Right renal cortex interstitium (tissue), 3 donors: ENCODE data around the gene GNAS. TPM values are rescaled to one million over a fixed set of nuclear protein-coding genes. Genes with fewer than 3 reads are reported as not detected.
A peak's percentile ranks its signal among the peaks of the same experiment; 100 is the strongest.

Experiments used
- DNase-seq, 3 donors: peaks; one replicate each; pipeline ENCODE4 v3.0.0-alpha.2; 2013; ENCODE audit warnings: low read depth in 3 of 3, low spot score in 2 of 3
- polyA plus RNA-seq, 3 donors: library from polyadenylated mRNA; unstranded; fragments of 120-200 nt; gene quantifications; one replicate each; pipeline ENCODE4 v1.2.1, GENCODE V29; 2013; ENCODE audit not compliant: insufficient read length in 3 of 3

GNAS gene
- polyA plus RNA-seq, 3 donors: 2,040 to 2,096 (median 2,069) TPM

DNA sequence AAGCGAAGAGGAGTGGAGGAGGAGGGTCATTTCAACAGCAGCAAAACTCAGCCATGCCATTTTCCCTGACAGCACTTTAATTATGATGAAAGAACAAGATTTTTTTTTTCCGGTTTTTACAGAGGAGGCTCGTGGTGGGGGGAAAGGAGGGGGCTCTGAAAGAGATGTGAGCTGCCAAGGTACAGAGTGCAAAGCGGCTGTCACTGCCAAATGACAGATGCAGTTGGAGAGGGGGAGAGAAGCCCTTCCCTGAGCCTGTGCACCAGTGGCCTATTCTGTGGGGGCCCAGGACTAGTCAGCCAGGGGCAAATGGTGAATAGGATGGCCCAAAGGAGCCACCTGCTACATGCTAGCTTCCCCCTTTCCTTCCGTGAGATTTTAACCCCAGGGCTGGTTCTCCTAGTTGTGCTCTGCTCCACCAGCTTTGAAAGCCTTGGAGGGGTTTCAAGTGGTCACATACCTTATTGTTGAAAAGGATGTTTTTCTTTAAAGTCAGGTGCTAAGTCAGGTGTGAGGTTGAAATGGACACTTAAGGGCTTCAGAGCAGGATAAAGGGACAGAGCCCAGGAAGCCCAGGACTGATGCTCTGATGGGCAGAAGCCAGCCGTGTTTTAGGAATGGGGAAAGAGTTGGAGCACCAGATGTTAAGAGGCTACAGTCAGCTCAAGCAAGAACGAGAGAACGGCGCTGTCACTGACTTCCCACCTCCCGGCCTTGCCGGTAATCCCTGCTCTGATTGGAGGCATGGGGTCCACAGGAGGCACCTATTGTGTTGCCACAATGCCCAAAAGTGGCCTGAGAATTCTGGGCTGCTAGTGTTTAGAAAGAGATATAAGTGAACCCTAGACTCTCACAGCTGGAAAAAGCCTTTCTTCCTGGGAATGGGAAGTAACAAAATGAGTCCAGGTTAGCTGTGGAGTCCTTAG, 24.8 kb downstream of the GNAS start:
- no peak for DNase-seq

DNA sequence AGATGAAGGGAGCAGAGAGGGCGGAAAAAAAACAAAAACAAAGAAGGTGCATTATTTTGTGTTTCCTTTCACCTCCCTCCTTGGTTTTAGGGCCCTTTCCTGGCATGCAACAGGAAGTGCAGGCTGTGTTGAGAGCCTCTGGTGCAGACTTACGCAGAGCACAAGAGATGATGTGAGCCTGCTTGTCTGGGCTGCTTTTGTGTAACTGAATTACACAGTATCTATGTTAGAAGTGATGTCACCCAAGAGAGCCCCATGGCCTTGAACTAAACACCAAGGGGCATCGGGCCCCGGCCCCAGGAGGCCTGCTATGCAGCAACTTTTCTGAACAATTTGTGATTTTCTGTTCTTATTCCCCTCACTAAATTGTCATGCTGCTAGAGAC, 25.5 kb downstream of the GNAS start:
- no peak for DNase-seq

DNA sequence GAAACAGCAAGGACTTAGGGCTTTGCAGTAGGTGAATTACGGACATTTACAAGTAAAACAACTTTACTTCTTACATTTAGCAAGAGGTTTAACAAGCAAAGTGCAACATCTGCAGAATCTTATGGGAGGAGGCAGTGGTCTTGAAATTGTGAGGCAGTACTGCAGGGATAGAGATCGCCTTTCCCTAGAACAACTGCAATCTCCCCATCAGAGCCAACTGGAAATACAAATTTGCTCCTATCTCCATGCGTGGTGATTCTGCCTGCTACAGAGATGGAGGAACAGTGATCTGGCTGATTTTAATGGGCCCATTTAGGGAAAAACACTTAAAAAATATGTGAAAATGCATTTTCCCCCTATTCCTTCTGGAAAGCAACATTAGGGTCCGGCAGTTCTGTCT, 25.9 kb downstream of the GNAS start:
- no peak for DNase-seq

DNA sequence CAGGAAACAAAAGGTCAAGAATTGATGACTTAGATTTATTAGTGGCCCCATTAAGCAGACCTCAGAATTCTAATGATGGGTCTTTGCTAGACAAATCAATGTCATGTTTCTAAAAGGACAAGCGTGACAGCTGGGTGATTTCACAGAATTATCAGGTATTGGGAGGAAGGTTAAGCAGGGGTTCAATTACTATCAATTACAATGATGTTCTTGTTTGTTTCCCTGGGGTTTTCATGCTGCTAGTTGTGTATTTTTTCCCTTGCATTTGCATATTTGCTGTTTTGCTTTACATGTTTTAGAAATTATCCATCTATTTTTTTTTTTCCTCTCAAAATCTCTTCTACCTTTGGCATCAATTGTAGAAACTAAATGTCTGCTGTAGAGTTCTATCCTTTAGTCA, 27.9 kb downstream of the GNAS start:
- DNase-seq: no peak

DNA sequence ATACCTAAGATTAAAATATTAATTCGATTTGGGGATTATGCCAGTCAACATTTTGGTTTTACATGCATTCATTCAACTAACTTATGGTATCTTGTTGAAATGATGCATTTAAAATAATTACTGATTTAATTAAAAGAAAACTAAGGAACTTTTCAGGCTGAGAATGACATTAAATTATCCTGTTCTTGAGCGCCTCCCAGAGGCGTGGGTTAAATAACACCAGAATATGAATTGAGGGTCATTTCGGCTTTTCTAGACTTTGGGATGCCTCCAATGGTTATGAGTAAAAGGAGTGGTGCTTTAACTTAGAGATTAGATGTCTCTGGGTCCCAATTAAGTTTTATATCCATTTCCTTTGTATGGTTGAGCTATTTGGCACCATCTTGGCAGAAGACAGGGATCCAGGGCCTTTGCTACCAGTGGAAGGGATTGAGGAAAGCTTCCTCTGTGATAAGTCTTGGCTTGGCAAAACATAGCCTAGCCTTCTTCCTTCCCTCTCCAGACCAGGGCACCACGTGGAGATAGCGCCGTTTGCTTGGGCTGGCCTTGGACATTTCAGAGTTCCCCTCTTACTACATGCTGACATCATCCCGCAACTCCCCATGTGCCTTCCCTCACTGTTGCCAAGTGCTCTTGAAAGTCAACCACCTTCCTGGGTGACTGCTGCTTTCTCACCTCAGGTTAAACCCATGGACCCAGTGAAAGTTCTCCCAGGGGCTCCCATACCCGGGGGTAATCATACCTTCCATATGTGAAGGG, 28.7 kb downstream of the GNAS start:
- no peak for DNase-seq

DNA sequence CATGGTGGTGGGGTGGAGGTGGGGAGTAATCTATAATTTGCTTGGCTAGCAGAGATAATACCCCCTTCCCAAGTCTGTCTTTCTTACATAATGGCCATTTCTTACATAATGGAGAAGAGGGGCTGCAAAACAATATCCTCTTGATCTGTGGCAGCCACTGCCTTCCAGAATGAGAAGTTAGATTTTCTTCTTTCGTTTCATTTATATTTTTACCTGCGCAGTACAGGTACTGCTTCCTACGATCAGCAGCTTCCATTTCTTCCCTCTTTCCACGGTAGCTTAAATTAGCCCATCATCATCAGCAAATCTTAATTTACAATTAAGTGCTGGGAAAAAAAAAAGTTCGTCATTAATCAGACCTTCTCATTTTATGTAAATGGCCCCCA, 30.2 kb downstream of the GNAS start:
- DNase-seq: no peak

DNA sequence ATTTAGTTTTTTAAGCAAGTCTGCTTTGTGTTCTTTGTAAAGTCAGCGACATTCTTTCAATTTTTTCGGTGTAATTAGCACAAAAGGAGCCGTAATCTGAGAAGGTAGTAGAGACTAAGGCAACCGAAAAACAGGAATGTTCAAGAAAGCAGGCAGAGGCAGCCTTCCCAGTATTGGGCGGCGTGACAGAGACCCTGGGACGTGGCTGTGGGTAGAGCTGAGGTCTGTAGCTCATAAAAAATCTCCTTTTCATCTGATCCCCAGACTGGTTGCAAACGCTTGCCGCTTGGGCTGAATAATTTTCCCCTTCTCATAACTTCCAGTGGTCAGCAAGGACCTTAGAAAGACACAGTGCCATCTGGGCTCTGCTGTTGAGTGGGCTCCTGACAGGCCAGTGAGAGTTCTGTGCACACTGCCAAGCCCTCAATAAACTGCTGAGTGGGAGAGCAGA, 30.8 kb downstream of the GNAS start:
- no peak for DNase-seq

DNA sequence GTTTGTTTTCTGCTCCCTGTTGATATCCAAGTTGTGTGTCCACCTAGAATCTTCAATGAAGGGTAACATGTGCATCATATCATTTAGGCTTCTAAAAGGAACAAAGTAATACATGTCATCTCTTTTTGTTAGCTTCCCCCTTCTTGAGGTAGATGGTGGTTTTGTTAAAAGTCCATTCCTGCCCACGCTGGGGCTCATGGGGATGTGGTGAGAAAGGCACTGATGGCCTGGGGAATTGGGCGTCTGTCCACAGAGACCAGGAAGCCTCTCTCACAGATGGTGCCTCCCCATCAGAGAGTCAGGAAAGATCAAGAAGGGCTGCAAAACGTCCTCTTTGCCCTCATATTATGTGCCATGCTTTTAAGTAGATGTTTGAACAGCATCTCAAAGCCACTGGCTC, 32.5 kb downstream of the GNAS start:
- DNase-seq: no peak

DNA sequence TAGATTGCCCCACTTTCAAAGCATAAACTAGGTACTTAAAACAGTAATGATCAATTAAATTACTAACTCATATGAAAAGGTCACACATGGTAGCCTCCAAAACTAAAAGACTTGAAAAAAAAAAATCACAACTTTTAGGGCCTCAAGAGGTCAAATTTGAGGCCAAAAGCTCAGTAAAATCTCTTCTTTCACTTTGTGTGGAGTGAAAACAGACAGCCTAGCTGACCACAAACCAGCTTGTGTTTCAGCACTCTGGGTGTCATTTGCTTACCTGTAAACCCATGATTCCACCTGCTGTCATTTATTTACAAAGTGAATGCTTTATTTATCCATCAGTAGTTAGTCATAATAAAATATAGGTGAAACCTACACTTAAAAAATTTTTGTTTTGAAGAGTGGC, 34.0 kb downstream of the GNAS start:
- no peak for DNase-seq

DNA sequence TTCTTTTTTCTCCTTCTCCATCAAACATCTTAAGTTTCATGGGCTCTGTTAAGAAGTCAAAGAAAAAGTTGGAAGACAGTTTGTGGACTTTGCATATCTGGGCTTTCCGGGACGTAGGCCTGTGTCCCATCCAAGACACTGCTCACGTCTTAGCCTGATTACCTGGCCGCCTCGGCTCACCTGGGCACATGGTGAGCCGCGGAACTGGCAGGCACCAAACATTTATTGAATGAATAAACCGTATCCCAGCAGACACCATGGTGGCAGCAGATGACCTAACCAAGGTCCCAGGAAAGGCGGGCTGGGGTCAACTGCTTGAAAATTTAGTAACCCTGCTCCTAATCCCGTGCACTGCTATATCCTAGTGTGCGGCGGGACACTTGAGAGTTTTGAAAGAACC, 35.6 kb downstream of the GNAS start:
- no peak for DNase-seq

DNA sequence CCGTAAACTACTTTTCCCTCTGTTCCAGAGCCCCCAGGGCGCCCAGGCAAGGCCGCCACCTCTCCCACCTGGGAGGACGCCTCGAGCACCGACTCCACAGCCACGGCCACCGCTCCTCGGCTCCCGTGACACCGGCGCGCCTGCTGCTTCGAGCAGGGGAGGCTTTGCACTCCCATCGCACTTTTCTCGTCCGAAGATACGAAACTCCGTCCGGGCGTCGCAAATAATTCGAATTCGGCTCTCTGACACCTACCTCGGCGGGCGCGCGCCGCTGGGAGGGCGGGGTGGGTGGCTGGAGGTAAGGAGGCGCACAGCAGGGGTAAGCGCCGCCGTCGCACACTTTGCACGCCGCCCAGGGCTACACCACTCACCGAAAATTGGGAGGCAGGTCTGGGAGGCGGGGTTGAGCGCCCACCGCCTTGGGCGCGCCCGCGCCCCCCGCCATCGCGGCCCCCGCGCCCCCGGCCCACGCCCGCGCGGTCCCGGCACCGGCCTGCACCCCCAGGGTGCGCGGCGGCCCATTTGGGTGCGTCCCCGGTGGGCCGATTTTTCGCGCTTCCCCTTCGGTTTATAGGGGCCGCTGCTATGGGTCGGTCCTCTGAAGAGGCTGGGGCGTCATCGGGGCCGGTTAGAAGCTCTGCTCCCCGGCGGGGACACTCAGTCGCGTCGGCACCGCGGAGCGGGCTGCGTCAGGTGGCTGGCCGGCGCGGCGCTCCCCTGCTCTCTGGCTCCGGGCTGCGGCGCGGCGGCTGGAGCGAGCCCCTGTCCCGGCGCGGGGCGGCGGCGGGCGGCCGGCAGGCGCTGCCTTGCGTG, 36.2 kb downstream of the GNAS start:
- peak in 1 of 3 donors; percentile 53 for DNase-seq

DNA sequence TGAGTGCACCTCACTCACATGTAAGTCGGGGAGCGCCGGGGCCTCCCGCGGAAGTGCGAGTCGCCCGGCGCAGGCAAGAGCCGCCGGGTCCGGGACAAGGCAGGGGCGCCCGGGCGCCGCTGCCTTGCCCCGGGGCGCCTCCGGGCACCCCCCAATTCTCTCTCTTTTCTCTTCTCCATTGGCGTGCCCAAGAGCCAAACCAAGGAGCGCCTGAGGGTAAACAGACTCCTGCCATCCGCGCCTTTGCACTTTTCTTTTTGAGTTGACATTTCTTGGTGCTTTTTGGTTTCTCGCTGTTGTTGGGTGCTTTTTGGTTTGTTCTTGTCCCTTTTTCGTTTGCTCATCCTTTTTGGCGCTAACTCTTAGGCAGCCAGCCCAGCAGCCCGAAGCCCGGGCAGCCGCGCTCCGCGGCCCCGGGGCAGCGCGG, 36.8 kb downstream of the GNAS start:
- DNase-seq: no peak

DNA sequence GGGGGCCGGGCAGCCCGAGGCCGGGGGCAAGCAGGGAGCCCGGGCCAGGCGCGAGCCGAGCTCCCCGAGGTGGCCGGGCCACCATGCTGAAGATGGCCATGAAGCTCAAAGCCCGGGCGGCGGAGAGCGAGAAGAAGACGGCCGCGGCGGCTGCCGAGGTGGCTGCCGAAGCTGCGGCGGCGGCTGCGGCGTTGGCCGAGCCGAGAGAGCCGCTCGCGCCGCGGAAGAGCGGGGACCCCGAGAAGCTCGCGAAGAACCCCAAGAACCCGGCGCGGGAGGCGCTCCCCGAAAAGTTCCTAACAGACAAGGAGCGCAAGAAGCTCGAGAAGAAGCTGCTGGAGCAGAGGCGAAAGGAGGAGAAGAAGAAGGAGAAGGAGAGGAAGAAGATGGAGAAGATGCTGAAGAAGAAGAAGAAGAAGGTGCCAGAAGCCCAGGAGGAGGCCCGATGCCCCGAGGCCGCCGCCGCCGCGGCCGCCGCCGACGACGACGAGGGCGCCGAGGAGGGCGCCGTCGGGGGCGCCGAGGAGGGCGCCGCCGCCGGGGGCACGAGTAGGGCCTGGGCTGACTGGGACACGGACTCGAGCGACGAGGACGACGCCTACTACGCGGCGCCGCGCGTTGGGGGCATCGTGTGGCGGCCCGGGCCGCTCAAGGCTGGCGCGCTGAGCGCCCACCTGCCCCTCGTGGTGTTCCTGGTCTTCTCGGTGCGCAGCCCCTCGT, 37.4 kb downstream of the GNAS start:
- DNase-seq: no peak

DNA sequence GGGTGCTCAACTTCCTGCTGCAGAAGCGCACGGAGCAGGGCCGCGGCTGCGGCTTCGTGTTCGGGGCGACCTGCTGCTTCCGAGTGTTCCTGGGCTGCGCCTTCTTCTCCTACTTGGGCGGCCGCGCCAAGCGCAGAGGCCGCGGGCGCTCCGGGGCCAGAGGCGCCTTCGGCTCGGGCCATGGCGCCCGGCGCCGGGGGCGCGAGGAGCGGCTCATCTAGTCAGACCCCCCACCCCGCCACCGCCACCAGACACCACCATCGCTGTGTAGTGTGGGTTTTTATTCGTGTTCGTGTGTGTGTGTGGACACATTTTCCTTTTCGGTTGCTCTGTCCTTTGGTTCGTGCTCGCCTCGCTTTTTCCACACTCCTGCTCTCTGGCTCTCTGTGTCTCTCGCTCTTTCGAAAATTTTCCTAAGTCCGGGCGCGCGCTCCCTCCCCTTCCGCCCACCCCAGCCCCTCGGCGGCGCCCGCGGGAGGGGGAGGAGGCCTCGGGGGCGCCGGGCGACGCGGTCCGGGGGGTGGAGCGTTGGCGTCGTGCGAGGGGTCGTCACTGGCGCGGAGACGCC, 38.1 kb downstream of the GNAS start:
- DNase-seq: peak; percentile 81 to 84 (median 84)

DNA sequence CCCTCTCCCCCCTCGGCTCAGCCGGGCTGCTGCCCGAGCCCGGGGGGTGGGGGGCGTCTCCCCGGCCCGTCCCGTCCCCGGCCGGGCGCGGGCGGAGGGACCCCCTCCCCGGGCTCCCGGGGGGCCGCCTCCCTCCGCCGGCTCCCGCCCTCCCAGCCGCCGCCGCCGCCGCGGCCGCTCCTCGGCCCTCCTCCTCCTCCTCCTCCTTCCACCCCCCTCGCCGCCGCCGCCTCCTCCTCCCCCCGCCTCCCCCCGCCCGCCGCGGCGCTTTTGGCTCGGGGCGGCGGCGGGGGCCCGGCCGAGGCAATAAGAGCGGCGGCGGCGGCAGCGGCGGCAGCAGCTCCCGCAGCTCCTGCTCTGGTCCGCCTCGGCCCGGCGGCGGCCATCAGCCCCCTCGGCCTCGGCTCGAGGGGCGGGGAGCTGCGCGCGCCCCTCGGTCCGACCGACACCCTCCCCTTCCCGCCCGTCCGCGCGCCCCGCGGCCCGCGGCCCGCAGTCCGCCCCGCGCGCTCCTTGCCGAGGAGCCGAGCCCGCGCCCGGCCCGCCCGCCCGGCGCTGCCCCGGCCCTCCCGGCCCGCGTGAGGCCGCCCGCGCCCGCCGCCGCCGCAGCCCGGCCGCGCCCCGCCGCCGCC, 38.7 kb downstream of the GNAS start:
- no peak for DNase-seq

DNA sequence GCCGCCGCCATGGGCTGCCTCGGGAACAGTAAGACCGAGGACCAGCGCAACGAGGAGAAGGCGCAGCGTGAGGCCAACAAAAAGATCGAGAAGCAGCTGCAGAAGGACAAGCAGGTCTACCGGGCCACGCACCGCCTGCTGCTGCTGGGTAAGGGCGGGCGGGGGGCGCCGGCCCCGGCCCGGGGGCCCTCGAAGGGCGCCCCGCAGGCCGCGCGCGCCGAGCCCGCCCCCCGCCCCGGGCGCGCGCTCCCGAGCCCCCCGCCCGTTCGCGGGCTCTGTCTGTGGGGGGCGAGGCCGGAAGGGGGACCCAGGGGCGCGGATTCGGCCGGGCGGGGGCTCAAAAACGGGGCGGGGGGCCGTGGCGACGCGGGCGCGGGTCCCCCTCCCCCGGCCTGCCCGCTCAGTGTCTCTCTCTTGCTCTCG, 39.2 kb downstream of the GNAS start:
- no peak for DNase-seq

DNA sequence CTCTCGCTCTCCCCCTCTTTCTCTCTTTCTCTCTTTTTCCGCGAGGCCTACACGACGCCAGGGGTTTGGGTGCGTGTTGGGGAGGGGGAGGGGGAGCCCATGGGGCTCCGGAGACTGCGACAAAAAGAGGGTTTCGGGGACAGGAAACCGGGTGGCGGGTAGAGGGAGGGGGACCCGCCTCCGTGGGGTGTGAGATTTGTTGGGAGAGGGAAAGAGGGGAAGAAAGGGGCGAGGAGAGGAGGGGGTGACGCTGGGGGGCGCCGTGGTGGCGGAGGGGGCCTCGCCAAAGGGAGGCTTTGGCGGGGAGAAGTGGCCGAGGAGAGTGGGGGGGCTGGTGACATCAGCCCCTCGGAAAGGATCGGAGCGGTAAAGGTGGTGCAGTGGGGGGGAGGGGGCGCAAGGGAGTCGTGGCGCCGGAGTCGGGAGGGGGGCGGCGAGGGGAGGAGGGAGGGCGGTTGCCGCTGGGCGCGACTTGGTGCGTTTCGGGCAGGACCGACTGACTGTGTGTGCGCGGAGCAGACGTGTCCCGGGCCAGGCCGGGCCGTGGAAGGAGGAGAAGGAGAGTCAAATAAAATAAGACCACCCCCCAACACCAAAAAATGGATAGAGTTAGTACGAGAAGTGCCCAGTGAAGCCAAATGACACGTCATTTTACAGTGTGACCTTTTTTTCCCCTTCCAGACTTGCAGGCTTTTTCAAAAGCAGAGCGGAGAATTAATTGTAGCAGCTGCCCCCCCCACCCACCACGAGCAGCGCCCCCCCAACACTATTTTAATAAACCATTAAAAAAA, 39.8 kb downstream of the GNAS start:
- peak in 1 of 3 donors; percentile 50 for DNase-seq

DNA sequence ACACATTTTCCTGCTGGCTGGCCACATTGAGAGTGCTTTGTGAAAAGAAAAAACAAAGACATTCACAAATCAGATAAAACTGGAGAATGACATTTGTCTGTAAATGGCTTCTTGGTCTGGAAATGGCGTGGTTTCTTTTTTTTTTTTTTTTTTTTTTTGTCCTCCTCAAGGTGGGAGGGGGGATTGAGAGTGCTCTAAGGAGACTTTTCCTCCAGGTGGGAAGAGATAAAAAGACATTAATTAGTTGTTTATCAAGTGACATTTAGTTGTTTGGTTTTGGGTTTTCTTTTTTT, 40.4 kb downstream of the GNAS start:
- DNase-seq: no peak
